ENCODE data around the gene ARHGEF37. TPM values are rescaled to one million over a fixed set of nuclear protein-coding genes. Genes with fewer than 3 reads are reported as not detected.

The ARHGEF37 gene
- total and polyA plus RNA-seq, 2 donors (not counting 1 experiment from before 2014, with no cell fraction given): 0.31 to 5.3 TPM

DNA sequence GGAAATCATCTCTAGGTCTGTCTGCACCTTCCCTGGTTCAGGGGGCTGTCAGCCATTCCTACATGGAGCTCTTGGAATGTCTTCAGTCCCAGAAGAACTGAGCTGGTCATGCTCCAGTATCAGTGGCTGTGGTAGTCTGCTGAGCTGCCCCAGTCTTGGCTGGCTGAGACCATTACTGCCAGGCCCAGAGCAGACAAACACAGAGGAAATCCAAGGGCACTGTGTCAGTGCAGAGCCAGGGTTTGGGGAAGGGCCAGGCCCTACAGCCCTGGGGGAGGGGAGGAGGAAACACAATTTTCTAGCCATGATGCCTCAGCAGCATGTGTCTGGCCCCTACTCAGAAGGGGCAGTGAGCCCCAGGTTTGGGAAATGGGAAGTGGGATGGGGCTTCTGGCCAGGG lies 58.4 kb downstream of the ARHGEF37 start:
- Histone ChIP-seq H3K9ac (ENCODE audit: insufficient read depth, low read length) (no peak overlapping the region), H3K4me3 (replicated peaks in 1 of 4; ENCODE audit: control extremely low read depth in 1 of 4, insufficient read depth in 1 of 4, low read depth in 3 of 4, low read length in 4 of 4) (no peak overlapping the region), H3K79me2 (ENCODE audit: control insufficient read depth, insufficient read depth, low read length) (no peaks in the 10 kb centered on the region), H3K4me1 (ENCODE audit: control insufficient read depth, extremely low read depth, insufficient read depth, low read length) (peaks cover 8% of the 10 kb centered on the region), H3K27me3 (ENCODE audit: control insufficient read depth, insufficient read depth, low read length) (no peaks in the 10 kb centered on the region), H3K27ac (ENCODE audit: insufficient read depth, low read length) (no peak overlapping the region), H2AFZ (ENCODE audit: low read length) (no peak overlapping the region), H4K20me1 (ENCODE audit: control insufficient read depth, extremely low read depth, insufficient read depth, low read length) (no peaks in the 10 kb centered on the region), H3K4me2 (ENCODE audit: extremely low read depth, insufficient read depth, low read length) (no peak overlapping the region), H3K36me3 (ENCODE audit: control insufficient read depth, insufficient read depth, low read length) (no peaks in the 10 kb centered on the region), H3K9me3 (ENCODE audit: control insufficient read depth, insufficient read depth, low read depth, low read length) (no peaks in the 10 kb centered on the region)
- no peak for TF ChIP-seq EZH2 (IDR thresholded peaks at IDR 0.05; ENCODE audit: low read length, missing control alignments)
- TF ChIP-seq, protein P1, sequence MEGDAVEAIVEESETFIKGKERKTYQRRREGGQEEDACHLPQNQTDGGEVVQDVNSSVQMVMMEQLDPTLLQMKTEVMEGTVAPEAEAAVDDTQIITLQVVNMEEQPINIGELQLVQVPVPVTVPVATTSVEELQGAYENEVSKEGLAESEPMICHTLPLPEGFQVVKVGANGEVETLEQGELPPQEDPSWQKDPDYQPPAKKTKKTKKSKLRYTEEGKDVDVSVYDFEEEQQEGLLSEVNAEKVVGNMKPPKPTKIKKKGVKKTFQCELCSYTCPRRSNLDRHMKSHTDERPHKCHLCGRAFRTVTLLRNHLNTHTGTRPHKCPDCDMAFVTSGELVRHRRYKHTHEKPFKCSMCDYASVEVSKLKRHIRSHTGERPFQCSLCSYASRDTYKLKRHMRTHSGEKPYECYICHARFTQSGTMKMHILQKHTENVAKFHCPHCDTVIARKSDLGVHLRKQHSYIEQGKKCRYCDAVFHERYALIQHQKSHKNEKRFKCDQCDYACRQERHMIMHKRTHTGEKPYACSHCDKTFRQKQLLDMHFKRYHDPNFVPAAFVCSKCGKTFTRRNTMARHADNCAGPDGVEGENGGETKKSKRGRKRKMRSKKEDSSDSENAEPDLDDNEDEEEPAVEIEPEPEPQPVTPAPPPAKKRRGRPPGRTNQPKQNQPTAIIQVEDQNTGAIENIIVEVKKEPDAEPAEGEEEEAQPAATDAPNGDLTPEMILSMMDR (conservative IDR thresholded peaks at IDR 0.05 in 1 of 2, IDR thresholded peaks at IDR 0.05 in 1 of 2; ENCODE audit: low read depth in 1 of 2, low read length in 2 of 2): no peak
- DNase-seq (ENCODE audit: low read depth in 2 of 2): no peak

DNA sequence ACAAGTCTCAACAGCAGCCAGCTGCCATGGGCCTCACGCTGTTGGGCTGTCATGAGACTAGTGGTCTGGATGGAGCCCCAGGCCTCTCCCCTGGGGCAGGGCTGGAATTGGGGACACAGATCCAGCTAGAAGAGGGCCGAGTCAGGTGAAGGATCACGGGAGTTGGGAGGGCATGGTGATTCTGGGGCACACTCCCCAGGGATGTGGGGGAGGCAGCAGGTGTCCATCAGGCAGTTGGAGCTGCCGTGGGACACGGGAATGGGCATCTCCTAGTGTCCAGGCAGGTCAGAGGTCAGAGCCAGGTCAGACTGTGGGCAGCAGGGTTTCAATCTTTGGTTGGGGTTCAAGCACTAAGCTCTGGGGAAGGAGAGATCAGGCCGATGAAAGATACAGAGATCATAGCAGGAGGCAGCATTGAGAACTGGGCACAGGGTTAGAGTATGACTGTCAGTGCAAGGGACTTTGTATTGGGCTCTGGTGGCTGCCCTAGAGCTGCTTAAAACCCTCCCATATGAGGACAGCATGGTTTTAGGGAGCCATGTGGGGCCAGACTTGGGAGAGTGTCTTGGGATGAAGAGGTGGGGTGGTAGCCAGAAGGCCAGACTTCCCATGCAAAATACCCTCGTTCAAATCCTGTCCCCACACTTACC lies 59.2 kb downstream of the ARHGEF37 start:
- Histone ChIP-seq H3K79me2 (ENCODE audit: control insufficient read depth, insufficient read depth, low read length) (no peaks in the 10 kb centered on the region), H3K27me3 (ENCODE audit: control insufficient read depth, insufficient read depth, low read length) (no peaks in the 10 kb centered on the region), H4K20me1 (ENCODE audit: control insufficient read depth, extremely low read depth, insufficient read depth, low read length) (no peaks in the 10 kb centered on the region), H3K9ac (ENCODE audit: insufficient read depth, low read length) (peak overlapping the region; percentile 44), H3K27ac (ENCODE audit: insufficient read depth, low read length) (peak overlapping the region; percentile 74), H3K4me3 (replicated peaks in 1 of 4; ENCODE audit: control extremely low read depth in 1 of 4, insufficient read depth in 1 of 4, low read depth in 3 of 4, low read length in 4 of 4) (peak overlapping the region in 1 of 4 experiments; percentile 38), H3K4me1 (ENCODE audit: control insufficient read depth, extremely low read depth, insufficient read depth, low read length) (peaks cover 8% of the 10 kb centered on the region), H3K36me3 (ENCODE audit: control insufficient read depth, insufficient read depth, low read length) (no peaks in the 10 kb centered on the region), H2AFZ (ENCODE audit: low read length) (peak overlapping the region; percentile 79), H3K9me3 (ENCODE audit: control insufficient read depth, insufficient read depth, low read depth, low read length) (no peaks in the 10 kb centered on the region), H3K4me2 (ENCODE audit: extremely low read depth, insufficient read depth, low read length) (peak overlapping the region; percentile 28)
- TF ChIP-seq, protein P1 (conservative IDR thresholded peaks at IDR 0.05 in 1 of 2, IDR thresholded peaks at IDR 0.05 in 1 of 2; ENCODE audit: low read depth in 1 of 2, low read length in 2 of 2): no peak
- no peak for TF ChIP-seq EZH2 (IDR thresholded peaks at IDR 0.05; ENCODE audit: low read length, missing control alignments)
- no peak for DNase-seq (ENCODE audit: low read depth in 2 of 2)

DNA sequence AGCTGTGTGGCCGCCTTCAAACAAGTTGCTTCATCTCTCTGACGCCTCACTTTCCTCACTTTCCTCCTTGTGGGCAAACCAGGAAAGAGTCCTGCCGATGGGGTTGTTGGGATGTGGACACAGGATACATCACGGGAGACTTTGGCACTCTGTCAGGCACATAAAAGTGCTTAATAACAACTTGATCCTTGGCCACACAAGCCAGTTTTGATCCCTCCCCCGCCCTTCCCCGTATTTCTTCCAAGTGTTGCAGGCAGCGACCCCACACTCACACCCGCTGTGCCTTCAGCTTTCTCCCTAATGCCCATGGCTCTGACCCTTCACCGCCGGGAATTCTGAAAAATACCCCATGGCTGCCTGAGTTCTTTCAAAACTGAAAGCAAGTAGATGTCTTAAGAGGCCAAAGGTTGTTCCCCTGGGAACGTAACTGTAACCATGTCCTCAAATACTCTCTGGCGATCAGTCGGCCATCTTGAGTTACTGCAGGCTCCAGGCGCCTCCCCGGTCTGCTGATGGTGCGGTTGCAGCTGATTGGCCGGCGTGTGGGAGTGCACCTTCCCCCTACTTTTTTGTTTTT lies 59.8 kb downstream of the ARHGEF37 start:
- H4K20me1 ChIP-seq (ENCODE audit: control insufficient read depth, extremely low read depth, insufficient read depth, low read length): no peaks in the 10 kb centered on the region
- H3K9ac ChIP-seq (ENCODE audit: insufficient read depth, low read length): peak overlapping the region; percentile 44
- H3K27me3 ChIP-seq (ENCODE audit: control insufficient read depth, insufficient read depth, low read length): no peaks in the 10 kb centered on the region
- DNase-seq (ENCODE audit: low read depth in 2 of 2): peak in 1 of 2 donors; percentile 90
- peak overlapping the region in 1 of 4 experiments; percentile 38 for H3K4me3 ChIP-seq (replicated peaks in 1 of 4; ENCODE audit: control extremely low read depth in 1 of 4, insufficient read depth in 1 of 4, low read depth in 3 of 4, low read length in 4 of 4)
- TF ChIP-seq EZH2 (IDR thresholded peaks at IDR 0.05; ENCODE audit: low read length, missing control alignments): no peak
- TF ChIP-seq, protein P1 (conservative IDR thresholded peaks at IDR 0.05 in 1 of 2, IDR thresholded peaks at IDR 0.05 in 1 of 2; ENCODE audit: low read depth in 1 of 2, low read length in 2 of 2): peak; percentile 5 to 15
- no peaks in the 10 kb centered on the region for H3K79me2 ChIP-seq (ENCODE audit: control insufficient read depth, insufficient read depth, low read length)
- peak overlapping the region; percentile 28 for H3K4me2 ChIP-seq (ENCODE audit: extremely low read depth, insufficient read depth, low read length)
- H3K9me3 ChIP-seq (ENCODE audit: control insufficient read depth, insufficient read depth, low read depth, low read length): no peaks in the 10 kb centered on the region
- H2AFZ ChIP-seq (ENCODE audit: low read length): peak overlapping the region; percentile 79
- peak overlapping the region; percentile 74 for H3K27ac ChIP-seq (ENCODE audit: insufficient read depth, low read length)
- peaks cover 8% of the 10 kb centered on the region for H3K4me1 ChIP-seq (ENCODE audit: control insufficient read depth, extremely low read depth, insufficient read depth, low read length)
- H3K36me3 ChIP-seq (ENCODE audit: control insufficient read depth, insufficient read depth, low read length): no peaks in the 10 kb centered on the region

Measured in fibroblast of lung (primary cell).